Adrenal gland (tissue), 12 donors: ENCODE results near the gene FERMT3. TPM values are rescaled to one million over a fixed set of nuclear protein-coding genes. Genes with fewer than 3 reads are reported as not detected.
A peak's percentile ranks its signal among the peaks of the same experiment; 100 is the strongest.

Experiments
- DNase-seq, 7 donors: peaks; one replicate each; pipeline ENCODE4 v3.0.0-alpha.2; 2019 to 2020
- H3K27ac ChIP-seq, 5 donors: fragments of 200-600 bp; sonication (generic) in 4 of 5; 1 replicate in 3 of 5; 2 replicates in 2 of 5; pipeline versions ENCODE4 v1.5.1 to v1.8.0; 2016 to 2020; ENCODE audit warnings: mild to moderate bottlenecking in 1 of 5
- H3K27me3 ChIP-seq: fragments of 200-600 bp; 2 replicates; pipeline ENCODE4 v1.8.0; 2021
- H3K36me3 ChIP-seq, 2 donors: fragments of 200-600 bp; replicated peaks in 1 of 2; 1 replicate in 1 of 2; 2 replicates in 1 of 2; pipeline versions ENCODE4 v1.5.1 to v1.8.0; 2018 to 2022
- H3K4me1 ChIP-seq, 2 donors: fragments of 200-600 bp; replicated peaks in 1 of 2; 1 replicate in 1 of 2; 2 replicates in 1 of 2; pipeline versions ENCODE4 v1.5.1 to v1.8.0; 2018 to 2021
- H3K4me3 ChIP-seq, 4 donors: fragments of 200-600 bp; sonication (generic) in 3 of 4; one replicate each; pipeline ENCODE4 v1.5.1; 2016 to 2018
- H3K9me3 ChIP-seq, 3 donors: fragments of 200-600 bp; sonication (generic) in 1 of 3; replicated peaks in 1 of 3; 1 replicate in 2 of 3; 2 replicates in 1 of 3; pipeline versions ENCODE4 v1.5.1 to v1.8.0; 2016 to 2021
- CTCF ChIP-seq, 6 experiments: fragments of 450-650 bp in 4 of 6; fragments of 200-600 bp in 2 of 6; sonication (generic) in 1 of 6; IDR thresholded peaks; 1 replicate in 5 of 6; 2 replicates in 1 of 6; pipeline versions ENCODE4 v1.5.1 to v1.8.0; 2016 to 2021; ENCODE audit warnings: antibody characterized with exemption in 6 of 6, mild to moderate bottlenecking in 2 of 6, moderate library complexity in 1 of 6
- POLR2A ChIP-seq, 2 donors: fragments of 450-650 bp; IDR thresholded peaks; one replicate each; pipeline ENCODE4 v1.6.1; 2017; ENCODE audit warnings: antibody characterized with exemption in 2 of 2, mild to moderate bottlenecking in 2 of 2, moderate library complexity in 1 of 2
- WGBS, 4 donors: extraction: QIAGEN DNeasy Blood & Tissue Kit in 2 of 4; methylation state at CpG; one replicate each; pipeline versions ENCODE4 v1.1.5 to v1.1.7; 2013 to 2017; 5-methylcytosine and 5-hydroxymethylcytosine counted together
- intact Hi-C, 2 donors: fragments of 100-400 bp; cut with DNase I; formaldehyde crosslinking; loops; one replicate each; pipeline versions ENCODE4 v1.14.1 to v1.15.0; 2022 to 2023
- polyA plus RNA-seq, 3 donors: library from polyadenylated mRNA; stranded (reverse); fragments of 200-250 nt in 2 of 3; fragments of 350-450 nt in 1 of 3; fragmentation: Illumina TruSeq in 1 of 3; extraction: RNeasy Lipid Tissue Mini Kit (QIAGEN cat#74804) in 1 of 3; gene quantifications; one replicate each; pipeline ENCODE4 v1.2.3, GENCODE V29; 2013 to 2014
- total RNA-seq, 9 donors: library from RNA; depleted of rRNA in 4 of 9; stranded (reverse); fragments of >200 nt in 4 of 9; fragments of 120-200 nt in 1 of 9; fragmentation: NEBNext Ultra II Directional in 1 of 9; extraction: Animal tissue kit (Norgen Biotek cat#: 25700) in 1 of 9; gene quantifications; one replicate each; pipeline versions ENCODE4 v1.1.0 to v1.2.4, GENCODE V29; 2013 to 2023
- donor health status: healthy with polysubstance abuse.
- donor health status: Bipolar disorder and iron deficiency.
- donor health status: DM: yes; HTN: yes; CAD: no.
- donor health status: DM: no; HTN: no; CAD: no.
- donor health status: DM: no; HTN: no; CAD: no.
- donor health status: DM: yes; HTN: yes; CAD: no.

Gene FERMT3
- total and polyA plus RNA-seq, 12 donors: 3.2 to 77.0 (median 33.7) TPM

GRCh38 chr11:64268025-64268892 lies 61.7 kb downstream of the FERMT3 start:
- H3K27ac ChIP-seq: peak overlapping the region; percentile 94 to 97 (median 96)
- no peaks in the 10 kb centered on the region for H3K9me3 ChIP-seq
- H3K36me3 ChIP-seq: peaks cover 0 to 32% of the 10 kb centered on the region in 2 donors
- H3K4me3 ChIP-seq: peak overlapping the region in 1 of 4 donors; percentile 78
- WGBS, 4 donors: 20 to 26% (median 22%) methylated on average over 11 to 23 of the region's 23 CpGs
- H3K4me1 ChIP-seq: peaks cover 30 to 43% of the 10 kb centered on the region in 2 donors
- peak; percentile 89 to 97 (median 96) for DNase-seq
- H3K27me3 ChIP-seq: no peaks in the 10 kb centered on the region
- intact Hi-C loops: no loop called here
- TF ChIP-seq CTCF (IDR thresholded peaks at IDR 0.05) (peak in 4 of 6 experiments; percentile 16 to 58 (median 41)), POLR2A (IDR thresholded peaks at IDR 0.05) (no peak)

DNA sequence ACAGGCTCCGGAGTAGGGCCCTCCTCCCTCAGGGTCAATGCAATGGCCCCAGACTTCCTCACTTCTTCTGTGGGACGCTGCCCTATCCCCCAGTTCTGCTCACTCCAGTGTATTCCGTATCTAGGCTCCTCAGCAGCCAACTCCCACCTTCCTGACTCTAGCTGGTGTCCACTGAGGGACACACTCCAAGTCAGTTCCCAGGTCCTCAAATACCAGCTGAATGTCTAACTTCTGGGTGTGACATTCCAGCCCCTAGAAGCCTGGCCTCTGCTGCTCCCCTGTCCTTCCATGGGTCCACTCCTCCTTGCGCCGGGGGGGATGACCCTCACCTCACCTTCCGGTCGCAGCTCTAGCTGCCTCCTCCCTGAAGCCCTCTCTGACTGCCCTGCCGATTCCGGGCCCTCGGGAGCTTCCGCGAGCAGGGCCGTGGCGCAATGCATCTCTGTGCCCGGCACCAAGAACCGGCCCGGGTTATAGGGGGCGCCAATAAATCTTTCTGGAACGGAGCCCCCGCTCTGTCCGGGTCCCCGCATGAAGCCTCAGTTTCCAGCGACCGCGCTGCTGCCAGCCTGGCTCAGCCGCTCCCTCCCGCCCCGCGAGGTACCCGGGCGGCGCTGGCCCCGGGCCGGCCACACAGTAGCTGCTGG lies 62.5 kb downstream of the FERMT3 start:
- intact Hi-C loops: no loop called here
- H3K36me3 ChIP-seq: peaks cover 0 to 24% of the 10 kb centered on the region in 2 donors
- H3K27ac ChIP-seq: peak overlapping the region; percentile 94 to 97 (median 96)
- TF ChIP-seq CTCF (IDR thresholded peaks at IDR 0.05) (peak in 1 of 6 experiments; percentile 4), POLR2A (IDR thresholded peaks at IDR 0.05) (peak in 1 of 2 donors; percentile 86)
- peak; percentile 53 to 83 (median 71) for DNase-seq
- H3K27me3 ChIP-seq: no peaks in the 10 kb centered on the region
- no peaks in the 10 kb centered on the region for H3K9me3 ChIP-seq
- 0 to 1% (median 1%) methylated on average over 20 to 34 of the region's 34 CpGs for WGBS, 4 donors
- H3K4me1 ChIP-seq: peaks cover 30 to 43% of the 10 kb centered on the region in 2 donors
- peak overlapping the region; percentile 19 to 91 (median 61) for H3K4me3 ChIP-seq

DNA sequence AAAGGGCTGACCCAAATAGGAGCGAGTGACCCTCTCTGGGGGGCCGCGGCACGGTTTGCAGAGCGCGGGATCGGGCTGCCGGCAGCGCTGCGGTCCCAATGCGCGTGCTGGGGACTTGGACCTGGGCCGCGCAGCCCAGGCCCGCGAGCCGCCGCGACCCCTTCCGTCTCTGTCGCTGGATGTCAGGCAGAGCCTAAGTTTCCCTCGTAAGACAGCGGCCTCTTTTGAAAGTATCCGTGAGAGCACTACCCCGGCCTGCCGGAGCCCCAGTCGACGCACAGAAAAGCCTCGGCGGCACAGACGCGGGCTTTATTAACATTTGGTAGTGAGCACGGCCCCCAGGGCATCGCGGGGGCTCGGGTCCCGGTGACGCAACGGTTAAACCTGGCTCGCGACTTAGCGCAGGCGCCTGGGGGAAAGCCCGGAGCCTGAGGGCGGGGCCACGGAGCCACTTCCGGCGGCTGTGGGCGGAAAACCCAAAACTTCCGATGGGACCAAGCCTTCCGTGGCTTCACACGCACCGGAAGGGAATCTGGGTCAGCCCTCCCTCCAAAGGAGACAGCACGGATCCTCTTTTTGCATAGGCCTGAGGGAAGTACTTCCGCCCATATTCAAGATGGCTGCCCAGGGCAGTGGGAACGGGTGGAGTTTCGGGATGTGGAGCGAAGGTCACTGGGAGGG lies 63.2 kb downstream of the FERMT3 start:
- H3K36me3 ChIP-seq: peaks cover 0 to 18% of the 10 kb centered on the region in 2 donors
- WGBS, 4 donors: 0% methylated on average over 3 to 58 of the region's 58 CpGs
- peaks cover 30 to 43% of the 10 kb centered on the region in 2 donors for H3K4me1 ChIP-seq
- DNase-seq: peak; percentile 97 to 100 (median 99)
- peak overlapping the region; percentile 94 to 97 (median 96) for H3K27ac ChIP-seq
- intact Hi-C loops: no loop called here
- no peaks in the 10 kb centered on the region for H3K9me3 ChIP-seq
- TF ChIP-seq POLR2A (IDR thresholded peaks at IDR 0.05): peak; percentile 4 to 10
- TF ChIP-seq CTCF (IDR thresholded peaks at IDR 0.05): peak in 3 of 6 experiments; percentile 6 to 15 (median 12)
- no peaks in the 10 kb centered on the region for H3K27me3 ChIP-seq
- H3K4me3 ChIP-seq: peak overlapping the region; percentile 25 to 91 (median 61)

Other genes starting within 250 kb of the FERMT3 start
- 100 to 1,000 TPM; 390 to 690 (median 446) TPM for gene COX8A, start 232.1 kb upstream of the FERMT3 start, total RNA-seq
- gene COX8A, start 232.1 kb upstream of the FERMT3 start, polyA plus RNA-seq: 100 to 1,000 TPM; 279 to 810 (median 358) TPM
- gene OTUB1, start 220.3 kb upstream of the FERMT3 start, total RNA-seq: 10 to 100 TPM; 41.4 to 93.7 (median 66.8) TPM
- 10 to 100 TPM; 59.7 to 70.6 (median 60.5) TPM for gene OTUB1, start 220.3 kb upstream of the FERMT3 start, polyA plus RNA-seq
- 10 to 100 TPM in 1 of 9 donors, 1 to 10 TPM in 2, under 1 TPM in 2, not detected in 4; 0.33 to 11.1 (median 4.0) TPM for gene FLRT1, start 170.8 kb upstream of the FERMT3 start, total RNA-seq
- 1 to 10 TPM in 2 of 3 donors, under 1 TPM in 1; 0.54 to 5.0 (median 2.4) TPM for gene FLRT1, start 170.8 kb upstream of the FERMT3 start, polyA plus RNA-seq
- gene MACROD1, start 40.6 kb upstream of the FERMT3 start, total RNA-seq: 10 to 100 TPM; 13.5 to 62.9 (median 22.3) TPM
- 10 to 100 TPM in 2 of 3 donors, 1 to 10 TPM in 1; 5.5 to 60.7 (median 41.1) TPM for gene MACROD1, start 40.6 kb upstream of the FERMT3 start, polyA plus RNA-seq
- 100 to 1,000 TPM; 126 to 404 (median 184) TPM for gene STIP1, start 20.6 kb upstream of the FERMT3 start, total RNA-seq
- 100 to 1,000 TPM in 1 of 3 donors, 10 to 100 TPM in 2; 82.1 to 523 (median 91.4) TPM for gene STIP1, start 20.6 kb upstream of the FERMT3 start, polyA plus RNA-seq
- gene TRPT1, start 19.5 kb downstream of the FERMT3 start, total RNA-seq: 10 to 100 TPM; 40.8 to 90.3 (median 55.6) TPM
- 100 to 1,000 TPM in 2 of 3 donors, 10 to 100 TPM in 1; 17.9 to 205 (median 175) TPM for gene TRPT1, start 19.5 kb downstream of the FERMT3 start, polyA plus RNA-seq
- gene NUDT22, start 19.6 kb downstream of the FERMT3 start, total RNA-seq: 100 to 1,000 TPM in 2 of 9 donors, 10 to 100 TPM in 7; 67.2 to 126 (median 79.9) TPM
- 100 to 1,000 TPM in 2 of 3 donors, 10 to 100 TPM in 1; 19.5 to 190 (median 101) TPM for gene NUDT22, start 19.6 kb downstream of the FERMT3 start, polyA plus RNA-seq
- 100 to 1,000 TPM in 1 of 9 donors, 10 to 100 TPM in 8; 19.9 to 112 (median 44.3) TPM for gene DNAJC4, start 23.8 kb downstream of the FERMT3 start, total RNA-seq
- gene DNAJC4, start 23.8 kb downstream of the FERMT3 start, polyA plus RNA-seq: 100 to 1,000 TPM in 2 of 3 donors, 10 to 100 TPM in 1; 59.4 to 220 (median 192) TPM
- gene VEGFB, start 27.9 kb downstream of the FERMT3 start, total RNA-seq: 100 to 1,000 TPM in 5 of 9 donors, 10 to 100 TPM in 4; 36.0 to 156 (median 129) TPM
- 100 to 1,000 TPM in 2 of 3 donors, 10 to 100 TPM in 1; 64.4 to 185 (median 158) TPM for gene VEGFB, start 27.9 kb downstream of the FERMT3 start, polyA plus RNA-seq
- gene FKBP2, start 34.4 kb downstream of the FERMT3 start, total RNA-seq: 100 to 1,000 TPM in 3 of 9 donors, 10 to 100 TPM in 6; 76.1 to 185 (median 96.1) TPM
- 100 to 1,000 TPM; 206 to 812 (median 791) TPM for gene FKBP2, start 34.4 kb downstream of the FERMT3 start, polyA plus RNA-seq
- gene PPP1R14B, start 40.2 kb downstream of the FERMT3 start, total RNA-seq: 100 to 1,000 TPM in 7 of 9 donors, 10 to 100 TPM in 2; 77.2 to 212 (median 128) TPM
- gene PPP1R14B, start 40.2 kb downstream of the FERMT3 start, polyA plus RNA-seq: 100 to 1,000 TPM in 2 of 3 donors, 10 to 100 TPM in 1; 85.1 to 331 (median 327) TPM
- 10 to 100 TPM in 8 of 9 donors, 1 to 10 TPM in 1; 5.0 to 65.9 (median 44.0) TPM for gene PLCB3, start 44.8 kb downstream of the FERMT3 start, total RNA-seq
- 10 to 100 TPM in 2 of 3 donors, 1 to 10 TPM in 1; 6.6 to 89.5 (median 31.7) TPM for gene PLCB3, start 44.8 kb downstream of the FERMT3 start, polyA plus RNA-seq
- gene BAD, start 77.9 kb downstream of the FERMT3 start, total RNA-seq: 100 to 1,000 TPM in 5 of 9 donors, 10 to 100 TPM in 4; 72.9 to 219 (median 100) TPM
- gene BAD, start 77.9 kb downstream of the FERMT3 start, polyA plus RNA-seq: 100 to 1,000 TPM in 2 of 3 donors, 1 to 10 TPM in 1; 9.5 to 111 (median 102) TPM
- gene GPR137, start 79.1 kb downstream of the FERMT3 start, total RNA-seq: 10 to 100 TPM; 15.6 to 69.8 (median 48.3) TPM
- gene GPR137, start 79.1 kb downstream of the FERMT3 start, polyA plus RNA-seq: 10 to 100 TPM; 16.0 to 41.5 (median 40.9) TPM
- gene KCNK4, start 84.6 kb downstream of the FERMT3 start, total RNA-seq: under 1 TPM in 1 of 9 donors, not detected in 8; 0.54 TPM
- gene KCNK4, start 84.6 kb downstream of the FERMT3 start, polyA plus RNA-seq: under 1 TPM in 1 of 3 donors, not detected in 2; 0.10 TPM
- under 1 TPM in 2 of 9 donors, not detected in 7; 0.28 to 0.69 TPM for gene CATSPERZ, start 93.6 kb downstream of the FERMT3 start, total RNA-seq
- gene CATSPERZ, start 93.6 kb downstream of the FERMT3 start, polyA plus RNA-seq: 1 to 10 TPM in 1 of 3 donors, under 1 TPM in 1, not detected in 1; 0.74 to 1.2 TPM
- 10 to 100 TPM; 27.5 to 74.4 (median 53.1) TPM for gene ESRRA, start 98.8 kb downstream of the FERMT3 start, total RNA-seq
- 10 to 100 TPM; 18.2 to 62.1 (median 56.0) TPM for gene ESRRA, start 98.8 kb downstream of the FERMT3 start, polyA plus RNA-seq
- 100 to 1,000 TPM; 286 to 991 (median 383) TPM for gene TRMT112, start 110.8 kb downstream of the FERMT3 start, total RNA-seq
- gene TRMT112, start 110.8 kb downstream of the FERMT3 start, polyA plus RNA-seq: 100 to 1,000 TPM; 362 to 855 (median 658) TPM
- 100 to 1,000 TPM; 324 to 843 (median 433) TPM for gene PRDX5, start 111.4 kb downstream of the FERMT3 start, total RNA-seq
- 100 to 1,000 TPM; 403 to 713 (median 555) TPM for gene PRDX5, start 111.4 kb downstream of the FERMT3 start, polyA plus RNA-seq
- gene CCDC88B, start 133.5 kb downstream of the FERMT3 start, total RNA-seq: 10 to 100 TPM in 8 of 9 donors, 1 to 10 TPM in 1; 8.9 to 22.6 (median 14.4) TPM
- 100 to 1,000 TPM in 1 of 3 donors, 10 to 100 TPM in 1, 1 to 10 TPM in 1; 5.1 to 143 (median 47.9) TPM for gene CCDC88B, start 133.5 kb downstream of the FERMT3 start, polyA plus RNA-seq
- 10 to 100 TPM; 13.4 to 89.3 (median 26.3) TPM for gene RPS6KA4, start 152.4 kb downstream of the FERMT3 start, total RNA-seq
- 10 to 100 TPM in 2 of 3 donors, 1 to 10 TPM in 1; 4.9 to 29.8 (median 14.4) TPM for gene RPS6KA4, start 152.4 kb downstream of the FERMT3 start, polyA plus RNA-seq